H9 (cell line): ENCODE results near the gene ZNF474. TPM values are rescaled to one million over a fixed set of nuclear protein-coding genes. Genes with fewer than 3 reads are reported as not detected.

Experiments
- DNase-seq: peaks from one replicate; pipeline ENCODE4 v3.0.0-alpha.2; 2017
- H2AFZ ChIP-seq: one replicate; pipeline ENCODE4 v1.6.1; 2013; ENCODE audit warnings: mild to moderate bottlenecking, low read length, control low read depth, moderate library complexity
- H2AK5ac ChIP-seq: 2 replicates; pipeline ENCODE4 v1.6.1; 2013; ENCODE audit warnings: low read length, control low read depth, mixed read lengths; ENCODE audit not compliant: insufficient read length
- H2BK120ac ChIP-seq: one replicate; pipeline ENCODE4 v1.6.1; 2013; ENCODE audit warnings: low read depth, mild to moderate bottlenecking, low read length, control low read depth, inconsistent platforms; ENCODE audit not compliant: poor library complexity, severe bottlenecking
- H2BK12ac ChIP-seq: 2 replicates; pipeline ENCODE4 v1.6.1; 2013; ENCODE audit warnings: low read length, control low read depth, mixed read lengths, low read depth; ENCODE audit not compliant: insufficient read length
- H2BK15ac ChIP-seq: 2 replicates; pipeline ENCODE4 v1.6.1; 2013; ENCODE audit warnings: low read depth, low read length, control low read depth
- H2BK20ac ChIP-seq: one replicate; pipeline ENCODE4 v1.6.1; 2013; ENCODE audit warnings: low read depth, mild to moderate bottlenecking, low read length, control low read depth, inconsistent platforms; ENCODE audit not compliant: poor library complexity, severe bottlenecking
- H2BK5ac ChIP-seq: 2 replicates; pipeline ENCODE4 v1.6.1; 2013; ENCODE audit warnings: low read length, control low read depth, mixed read lengths; ENCODE audit not compliant: insufficient read length
- H3K14ac ChIP-seq: 2 replicates; pipeline ENCODE4 v1.6.1; 2013; ENCODE audit warnings: low read length, control low read depth; ENCODE audit not compliant: insufficient read depth
- H3K18ac ChIP-seq: 2 replicates; pipeline ENCODE4 v1.6.1; 2013; ENCODE audit warnings: low read depth, mild to moderate bottlenecking, mixed read lengths, low read length, control low read depth; ENCODE audit not compliant: insufficient read length
- H3K23ac ChIP-seq: 2 replicates; pipeline ENCODE4 v1.6.1; 2013; ENCODE audit warnings: low read length, control low read depth, mixed read lengths, low read depth; ENCODE audit not compliant: insufficient read length
- H3K23me2 ChIP-seq: 2 replicates; pipeline ENCODE4 v1.6.1; 2013; ENCODE audit warnings: low read depth, mild to moderate bottlenecking, mixed read lengths, low read length, control low read depth; ENCODE audit not compliant: insufficient read length, poor library complexity, severe bottlenecking
- H3K27ac ChIP-seq: 2 replicates; pipeline ENCODE4 v1.5.1; 2013; ENCODE audit warnings: low read length, control low read depth, mixed read lengths, low read depth; ENCODE audit not compliant: insufficient read length
- H3K27me3 ChIP-seq: 2 replicates; pipeline ENCODE4 v1.6.1; 2013; ENCODE audit warnings: low read length, control low read depth, inconsistent platforms; ENCODE audit not compliant: insufficient read depth
- H3K4ac ChIP-seq: 2 replicates; pipeline ENCODE4 v1.6.1; 2013; ENCODE audit warnings: low read depth, mild to moderate bottlenecking, control low read depth, inconsistent platforms, low read length, moderate library complexity
- H3K4me1 ChIP-seq: 2 replicates; pipeline ENCODE4 v1.6.1; 2013; ENCODE audit warnings: low read length, control low read depth, inconsistent platforms; ENCODE audit not compliant: insufficient read depth
- H3K4me2 ChIP-seq: 2 replicates; pipeline ENCODE4 v1.6.1; 2013; ENCODE audit warnings: low read length, control low read depth, mixed read lengths; ENCODE audit not compliant: insufficient read length, insufficient read depth
- H3K56ac ChIP-seq: 2 replicates; pipeline ENCODE4 v1.6.1; 2013; ENCODE audit warnings: low read depth, mild to moderate bottlenecking, mixed read lengths, low read length, control low read depth; ENCODE audit not compliant: insufficient read length
- H3K79me1 ChIP-seq: 2 replicates; pipeline ENCODE4 v1.6.1; 2013; ENCODE audit warnings: low read depth, mild to moderate bottlenecking, moderate library complexity, low read length, control low read depth, inconsistent platforms; ENCODE audit not compliant: insufficient read depth, poor library complexity, severe bottlenecking
- H3K79me2 ChIP-seq: 2 replicates; pipeline ENCODE4 v1.6.1; 2013; ENCODE audit warnings: low read length, control low read depth, inconsistent platforms; ENCODE audit not compliant: insufficient read depth
- H3K9ac ChIP-seq: 2 replicates; pipeline ENCODE4 v1.6.1; 2013; ENCODE audit warnings: low read length, control low read depth, mixed read lengths; ENCODE audit not compliant: insufficient read length; ENCODE audit errors: extremely low read depth
- H3K9me3 ChIP-seq: one replicate; pipeline ENCODE4 v1.6.1; 2013; ENCODE audit warnings: low read depth, low read length, inconsistent platforms; ENCODE audit not compliant: control insufficient read depth
- H3T11ph ChIP-seq: one replicate; pipeline ENCODE4 v1.6.1; 2013; ENCODE audit warnings: mild to moderate bottlenecking, low read length, control low read depth, inconsistent platforms
- H4K20me1 ChIP-seq: one replicate; pipeline ENCODE4 v1.6.1; 2013; ENCODE audit not compliant: control insufficient read depth, insufficient read length, insufficient read depth
- H4K5ac ChIP-seq: 2 replicates; pipeline ENCODE4 v1.6.1; 2013; ENCODE audit warnings: low read depth, mild to moderate bottlenecking, mixed read lengths, low read length, control low read depth; ENCODE audit not compliant: insufficient read length
- H4K8ac ChIP-seq: replicated peaks from 2 replicates; pipeline ENCODE4 v1.6.1; 2013; ENCODE audit warnings: low read length, control low read depth, mixed read lengths, low read depth; ENCODE audit not compliant: insufficient read length
- H4K91ac ChIP-seq: 2 replicates; pipeline ENCODE4 v1.6.1; 2013; ENCODE audit warnings: low read depth, mild to moderate bottlenecking, moderate library complexity, mixed read lengths, low read length, control low read depth; ENCODE audit not compliant: insufficient read length
- H3K27ac Mint-ChIP-seq, 3 experiments: 2 replicates in 2 of 3; 3 replicates in 1 of 3; pipeline ENCODE4 v1.8.0; 2020 to 2021; ENCODE audit warnings: mixed read lengths in 3 of 3, mild to moderate bottlenecking in 1 of 3, moderate library complexity in 1 of 3
- H3K27me3 Mint-ChIP-seq: 2 replicates; pipeline ENCODE4 v1.8.0; 2021; ENCODE audit warnings: low read depth, mild to moderate bottlenecking, moderate library complexity, mixed read lengths
- H3K36me3 Mint-ChIP-seq, 3 experiments: 2 replicates in 2 of 3; 3 replicates in 1 of 3; pipeline ENCODE4 v1.8.0; 2020 to 2021; ENCODE audit warnings: low read depth in 3 of 3, mixed read lengths in 3 of 3; ENCODE audit not compliant: insufficient read depth in 1 of 3
- H3K4me1 Mint-ChIP-seq, 2 experiments: 2 replicates each; pipeline ENCODE4 v1.8.0; 2020; ENCODE audit warnings: mixed read lengths in 2 of 2
- H3K4me3 Mint-ChIP-seq, 2 experiments: 2 replicates in 1 of 2; 3 replicates in 1 of 2; pipeline ENCODE4 v1.8.0; 2020 to 2021; ENCODE audit warnings: mild to moderate bottlenecking in 2 of 2, mixed read lengths in 2 of 2, moderate library complexity in 1 of 2
- H3K9me3 Mint-ChIP-seq, 2 experiments: 2 replicates in 1 of 2; 3 replicates in 1 of 2; pipeline ENCODE4 v1.8.0; 2020; ENCODE audit warnings: mild to moderate bottlenecking in 2 of 2, mixed read lengths in 2 of 2, moderate library complexity in 1 of 2
- CTCF ChIP-seq: fragments of 200-600 bp; sonication (generic); conservative IDR thresholded peaks from 3 replicates; pipeline ENCODE4 v1.8.0; 2021; ENCODE audit warnings: antibody characterized with exemption, mild to moderate bottlenecking
- WGBS: extraction: QIAGEN DNeasy Blood & Tissue Kit; methylation state at CpG from one replicate; pipeline ENCODE4 v1.1.7; 2013; ENCODE audit warnings: missing lambda C conversion rate, low lambda C conversion rate, mixed read lengths; ENCODE audit not compliant: insufficient read length; ENCODE audit errors: extremely low coverage; 5-methylcytosine and 5-hydroxymethylcytosine counted together
- total RNA-seq: library from RNA; stranded (reverse); gene quantifications from 2 replicates; pipeline ENCODE4 v1.2.1, GENCODE V29; 2021

The ZNF474 gene
- total RNA-seq, 1 experiment from 2014 or later, result not detected

GRCh38 chr5:122184676-122185255 lies 55.4 kb downstream of the ZNF474 start:
- Histone ChIP-seq H3T11ph (no peak overlapping the region), H4K8ac (no peak overlapping the region), H3K56ac (no peak overlapping the region), H3K4ac (no peak overlapping the region), H2BK5ac (no peak overlapping the region), H2AK5ac (no peak overlapping the region), H4K5ac (no peak overlapping the region), H4K20me1 (no peaks in the 10 kb centered on the region), H3K9me3 (no peaks in the 10 kb centered on the region), H2AFZ (no peak overlapping the region), H2BK15ac (no peak overlapping the region), H3K23ac (no peak overlapping the region), H3K4me1 (peaks cover 11% of the 10 kb centered on the region; the same call in 1 of the 2 replicates), H3K23me2 (no peaks in the 10 kb centered on the region), H2BK120ac (no peak overlapping the region), H4K91ac (no peak overlapping the region), H3K79me2 (no peaks in the 10 kb centered on the region), H3K9ac (no peak overlapping the region), H2BK12ac (no peak overlapping the region), H3K27me3 (no peaks in the 10 kb centered on the region), H3K79me1 (no peaks in the 10 kb centered on the region), H2BK20ac (no peak overlapping the region), H3K18ac (no peak overlapping the region), H3K27ac (no peak overlapping the region), H3K4me2 (no peak overlapping the region), H3K14ac (no peak overlapping the region)
- TF ChIP-seq CTCF, result no peak
- Mint-ChIP-seq H3K36me3 (peaks cover 0 to 2% (median 0%) of the 10 kb centered on the region in 3 experiments; a peak in 1 of 7 replicates), H3K4me3 (no peak overlapping the region), H3K4me1 (peaks cover 24 to 34% of the 10 kb centered on the region in 2 experiments), H3K9me3 (no peaks in the 10 kb centered on the region), H3K27ac (no peak overlapping the region), H3K27me3 (no peaks in the 10 kb centered on the region)
- DNase-seq, result no peak
- no CpG with 5 or more reads among the region's 5 CpGs for WGBS
